Measurements from ENCODE around the gene CHST12.
"Not testable (repeated sequence)": the region's sequence is repeated elsewhere in the genome, so short reads cannot be mapped to it uniquely, and the experiment has no call there.

Gene CHST12

GRCh38 chr7:2459674-2460073, 56.3 kb downstream of the CHST12 start:
- Mint-ChIP-seq H3K27ac (no peak overlapping the region), H3K9me3 (no peaks in the 10 kb centered on the region), H3K36me3 (ENCODE audit: low read depth) (no peaks in the 10 kb centered on the region), H3K4me1 (ENCODE audit: low read depth) (no peaks in the 10 kb centered on the region), H3K4me3 (no peak overlapping the region), H3K27me3 (peaks cover 15% of the 10 kb centered on the region)
- intact Hi-C loops (cut with micrococcal nuclease), result no loop called here

GRCh38 chr7:2460188-2460587, 56.8 kb downstream of the CHST12 start:
- H3K4me1 Mint-ChIP-seq (ENCODE audit: low read depth), result no peaks in the 10 kb centered on the region
- no peak overlapping the region for H3K4me3 Mint-ChIP-seq
- intact Hi-C loops (cut with micrococcal nuclease), result no loop called here
- H3K27me3 Mint-ChIP-seq, result peaks cover 17% of the 10 kb centered on the region
- H3K27ac Mint-ChIP-seq, result no peak overlapping the region
- H3K9me3 Mint-ChIP-seq, result no peaks in the 10 kb centered on the region
- no peaks in the 10 kb centered on the region for H3K36me3 Mint-ChIP-seq (ENCODE audit: low read depth)

- H3K4me3 Mint-ChIP-seq, result no peak overlapping the region
- H3K9me3 Mint-ChIP-seq, result no peaks in the 10 kb centered on the region
- intact Hi-C loops (cut with micrococcal nuclease), result no loop called here
- no peak overlapping the region for H3K27ac Mint-ChIP-seq
- no peaks in the 10 kb centered on the region for H3K36me3 Mint-ChIP-seq (ENCODE audit: low read depth)
- H3K27me3 Mint-ChIP-seq, result peaks cover 17% of the 10 kb centered on the region
- no peaks in the 10 kb centered on the region for H3K4me1 Mint-ChIP-seq (ENCODE audit: low read depth)
Measured at GRCh38 chr7:2460641-2461040, 57.2 kb downstream of the CHST12 start.

- intact Hi-C loops (cut with micrococcal nuclease), result no loop called here
- Mint-ChIP-seq H3K4me1 (ENCODE audit: low read depth) (no peaks in the 10 kb centered on the region), H3K4me3 (no peak overlapping the region), H3K27me3 (peaks cover 20% of the 10 kb centered on the region), H3K27ac (no peak overlapping the region), H3K36me3 (ENCODE audit: low read depth) (no peaks in the 10 kb centered on the region), H3K9me3 (no peaks in the 10 kb centered on the region)
Measured at GRCh38 chr7:2461268-2462026, 58.0 kb downstream of the CHST12 start.

- H3K27me3 Mint-ChIP-seq, result peaks cover 20% of the 10 kb centered on the region
- no peaks in the 10 kb centered on the region for H3K36me3 Mint-ChIP-seq (ENCODE audit: low read depth)
- intact Hi-C loops (cut with micrococcal nuclease), result no loop called here
- H3K9me3 Mint-ChIP-seq, result no peaks in the 10 kb centered on the region
- H3K4me3 Mint-ChIP-seq, result no peak overlapping the region
- H3K27ac Mint-ChIP-seq, result no peak overlapping the region
- H3K4me1 Mint-ChIP-seq (ENCODE audit: low read depth), result no peaks in the 10 kb centered on the region
Measured at GRCh38 chr7:2462731-2463130, 59.3 kb downstream of the CHST12 start.

- intact Hi-C loops (cut with micrococcal nuclease), result no loop called here
- H3K4me1 Mint-ChIP-seq (ENCODE audit: low read depth), result peaks cover 21% of the 10 kb centered on the region
- H3K27me3 Mint-ChIP-seq, result peaks cover 26% of the 10 kb centered on the region
- H3K4me3 Mint-ChIP-seq, result no peak overlapping the region
- H3K36me3 Mint-ChIP-seq (ENCODE audit: low read depth), result no peaks in the 10 kb centered on the region
- H3K9me3 Mint-ChIP-seq, result no peaks in the 10 kb centered on the region
- H3K27ac Mint-ChIP-seq, result no peak overlapping the region
Measured at GRCh38 chr7:2465928-2466327, 62.5 kb downstream of the CHST12 start.

- Mint-ChIP-seq H3K9me3 (no peaks in the 10 kb centered on the region), H3K4me3 (no peak overlapping the region), H3K27ac (no peak overlapping the region), H3K4me1 (ENCODE audit: low read depth) (peaks cover 28% of the 10 kb centered on the region), H3K36me3 (ENCODE audit: low read depth) (no peaks in the 10 kb centered on the region), H3K27me3 (peaks cover 29% of the 10 kb centered on the region)
- intact Hi-C loops (cut with micrococcal nuclease), result no loop called here
Measured at GRCh38 chr7:2466675-2467074, 63.3 kb downstream of the CHST12 start.

- intact Hi-C loops (cut with micrococcal nuclease), result no loop called here
- Mint-ChIP-seq H3K4me3 (no peak overlapping the region), H3K27me3 (peaks cover 30% of the 10 kb centered on the region)
Measured at GRCh38 chr7:2468227-2468626, 64.8 kb downstream of the CHST12 start.

GRCh38 chr7:2469460-2470203, 66.2 kb downstream of the CHST12 start:
- Mint-ChIP-seq H3K27ac (peak overlapping the region; percentile 33), H3K4me1 (ENCODE audit: low read depth) (peaks cover 29% of the 10 kb centered on the region), H3K27me3 (peaks cover 33% of the 10 kb centered on the region)
- H3K9me3 Mint-ChIP-seq; H3K4me3 Mint-ChIP-seq; H3K36me3 Mint-ChIP-seq (ENCODE audit: low read depth); intact Hi-C loops (cut with micrococcal nuclease): not testable (repeated sequence)

More at GRCh38 chr7:2468227-2468626, 64.8 kb downstream of the CHST12 start:
- Mint-ChIP-seq H3K4me1 (ENCODE audit: low read depth) (peaks cover 29% of the 10 kb centered on the region), H3K9me3 (no peaks in the 10 kb centered on the region), H3K36me3 (ENCODE audit: low read depth) (no peaks in the 10 kb centered on the region), H3K27ac (no peak overlapping the region)

GRCh38 chr7:2470204-2471021, 67.0 kb downstream of the CHST12 start:
- Mint-ChIP-seq H3K36me3 (ENCODE audit: low read depth) (no peaks in the 10 kb centered on the region), H3K4me3 (no peak overlapping the region), H3K27ac (no peak overlapping the region), H3K4me1 (ENCODE audit: low read depth) (peaks cover 29% of the 10 kb centered on the region), H3K27me3 (peaks cover 31% of the 10 kb centered on the region), H3K9me3 (no peaks in the 10 kb centered on the region)
- intact Hi-C loops (cut with micrococcal nuclease), result no loop called here

- Mint-ChIP-seq H3K4me3 (no peak overlapping the region), H3K27ac (no peak overlapping the region)
Measured at GRCh38 chr7:2471022-2471329, 67.6 kb downstream of the CHST12 start.

GRCh38 chr7:2471396-2471795, 68.0 kb downstream of the CHST12 start:
- peaks cover 29% of the 10 kb centered on the region for H3K4me1 Mint-ChIP-seq (ENCODE audit: low read depth)
- intact Hi-C loops (cut with micrococcal nuclease), result no loop called here
- no peak overlapping the region for H3K4me3 Mint-ChIP-seq
- no peaks in the 10 kb centered on the region for H3K9me3 Mint-ChIP-seq
- no peak overlapping the region for H3K27ac Mint-ChIP-seq
- peaks cover 31% of the 10 kb centered on the region for H3K27me3 Mint-ChIP-seq
- H3K36me3 Mint-ChIP-seq (ENCODE audit: low read depth), result no peaks in the 10 kb centered on the region

More at GRCh38 chr7:2471022-2471329, 67.6 kb downstream of the CHST12 start:
- no peaks in the 10 kb centered on the region for H3K36me3 Mint-ChIP-seq (ENCODE audit: low read depth)
- H3K9me3 Mint-ChIP-seq, result no peaks in the 10 kb centered on the region
- H3K4me1 Mint-ChIP-seq (ENCODE audit: low read depth), result peaks cover 29% of the 10 kb centered on the region
- intact Hi-C loops (cut with micrococcal nuclease), result no loop called here
- peaks cover 32% of the 10 kb centered on the region for H3K27me3 Mint-ChIP-seq

GRCh38 chr7:2472739-2473138, 69.3 kb downstream of the CHST12 start:
- Mint-ChIP-seq H3K4me1 (ENCODE audit: low read depth) (peaks cover 37% of the 10 kb centered on the region), H3K27me3 (peaks cover 41% of the 10 kb centered on the region), H3K4me3 (no peak overlapping the region), H3K36me3 (ENCODE audit: low read depth) (no peaks in the 10 kb centered on the region), H3K9me3 (no peaks in the 10 kb centered on the region), H3K27ac (no peak overlapping the region)
- intact Hi-C loops (cut with micrococcal nuclease), result no loop called here

All from dendritic cell treated with granulocyte-macrophage colony-stimulating factor and Interleukin-4, amounts not matched to agents 40 ng/mL and 50 ng/mL, for 4 days (primary cell).